Measurements from ENCODE around the gene ISCA1. TPM values are rescaled to one million over a fixed set of nuclear protein-coding genes. Genes with fewer than 3 reads are reported as not detected.

Gene ISCA1
- total and polyA plus RNA-seq, 2 of the 8 experiments (the other 6 are each of a cell fraction or from before 2014, with no cell fraction given), result 35.0 to 40.0 TPM

GRCh38 chr9:86246752-86247161 lies 35.6 kb downstream of the ISCA1 start (continued):
- no peak for TF ChIP-seq E2F6 (IDR thresholded peaks at IDR 0.05)

Measured in H1 (cell line).